H1 (cell line): Measurements from ENCODE around the gene LRCH2. TPM values are rescaled to one million over a fixed set of nuclear protein-coding genes. Genes with fewer than 3 reads are reported as not detected.

ENCODE experiments used
- polyA plus RNA-seq, 7 experiments: library from polyadenylated mRNA; depleted of rRNA in 3 of 7; stranded (reverse) in 5 of 7; unstranded in 2 of 7; fragments of >200 nt in 5 of 7; fragments of 200-250 nt in 2 of 7; gene quantifications; 1 replicate in 5 of 7; 2 replicates in 1 of 7; 4 replicates in 1 of 7; pipeline versions ENCODE4 v1.2.1 to v1.2.3, GENCODE V29; 2011 to 2013; ENCODE audit warnings: missing spikeins in 2 of 7, mixed read lengths in 2 of 7
- small RNA-seq: library from polyadenylated mRNA; stranded (forward); fragments of <200 nt; extraction: miRNeasy Mini kit (QIAGEN cat#:217004); gene quantifications from one replicate; pipeline ENCODE3, GENCODE V24; 2013; ENCODE audit not compliant: insufficient read depth
- total RNA-seq: library from RNA; stranded (reverse); fragmentation: NEBNext Ultra II Directional; extraction: Animal tissue kit (Norgen Biotek cat#: 25700); gene quantifications from 2 replicates; pipeline ENCODE4 v1.2.1, GENCODE V29; 2021

The LRCH2 gene
- total and polyA plus RNA-seq, 2 of the 8 experiments (the other 6 are each of a cell fraction or from before 2014, with no cell fraction given): 1.5 to 5.5 TPM

Small RNAs within 50 kb of the gene (small RNA-seq; reads per million reads assigned to genes)
- gene RF00019 (not detected), gene SNORA35B (1.4 reads per million)

Other genes starting within 250 kb of the LRCH2 start
- gene IL13RA2, start 216.5 kb downstream of the LRCH2 start, total RNA-seq: not detected in 2 replicates
- not detected in 2 replicates for gene IL13RA2, start 216.5 kb downstream of the LRCH2 start, polyA plus RNA-seq (2011; rRNA removed)
- gene RBMXL3, start 44.7 kb downstream of the LRCH2 start, total RNA-seq: not detected in 2 replicates
- not detected in 2 replicates for gene RBMXL3, start 44.7 kb downstream of the LRCH2 start, polyA plus RNA-seq (2011; rRNA removed)
- gene LUZP4, start 55.6 kb upstream of the LRCH2 start, total RNA-seq: 0.17 TPM in 1 of 2 replicates, not detected in the other
- gene LUZP4, start 55.6 kb upstream of the LRCH2 start, polyA plus RNA-seq (2011; rRNA removed): not detected in 2 replicates